Measurements from ENCODE around the gene TRAF3IP3.
A peak's percentile ranks its signal among the peaks of the same experiment; 100 is the strongest.

The TRAF3IP3 gene

GRCh38 chr1:209769971-209770370 is 14.1 kb downstream of the TRAF3IP3 start:
- Histone ChIP-seq H3K9ac (ENCODE audit: low read length) (no peak overlapping the region), H3K79me1 (ENCODE audit: low read length) (peaks cover 19% of the 10 kb centered on the region), H2BK5ac (ENCODE audit: low read depth, low read length, poor library complexity) (peak overlapping the region; percentile 97), H3K18ac (ENCODE audit: low read length) (peak overlapping the region; percentile 91), H3K79me2 (ENCODE audit: control insufficient read depth, insufficient read depth, low read length, poor library complexity) (peaks cover 2% of the 10 kb centered on the region), H2BK120ac (ENCODE audit: insufficient read depth, low read length, poor library complexity) (peak overlapping the region; percentile 85), H2AFZ (ENCODE audit: insufficient read depth, low read length, poor library complexity) (no peak overlapping the region), H3K4me2 (ENCODE audit: low read length) (peak overlapping the region; percentile 33), H3K14ac (ENCODE audit: low read length) (peak overlapping the region; percentile 76), H3K9me3 (ENCODE audit: insufficient read depth, low read depth, low read length) (peaks cover 14% of the 10 kb centered on the region), H3K4me1 (ENCODE audit: control insufficient read depth in 1 of 2, insufficient read depth in 2 of 2, low read length in 2 of 2) (peaks cover 20 to 23% of the 10 kb centered on the region in 2 experiments), H3K23ac (ENCODE audit: low read length) (no peak overlapping the region), H4K91ac (ENCODE audit: low read depth, low read length) (peak overlapping the region; percentile 97), H3K4me3 (ENCODE audit: low read depth, low read length) (peak overlapping the region; percentile 55), H2BK12ac (ENCODE audit: low read length) (peak overlapping the region; percentile 77), H3K36me3 (ENCODE audit: control insufficient read depth in 1 of 2, insufficient read depth in 2 of 2, low read length in 2 of 2) (peaks cover 0 to 2% of the 10 kb centered on the region in 2 experiments), H4K8ac (ENCODE audit: low read depth, low read length) (peak overlapping the region; percentile 87), H3K4ac (ENCODE audit: low read depth, low read length) (peak overlapping the region; percentile 60), H3K27ac (ENCODE audit: low read depth, low read length) (peak overlapping the region; percentile 97), H2AK5ac (ENCODE audit: low read length) (peak overlapping the region; percentile 24), H3K27me3 (ENCODE audit: insufficient read depth, low read length) (no peaks in the 10 kb centered on the region), H4K12ac (ENCODE audit: low read depth, low read length) (peak overlapping the region; percentile 46)
- no peak for DNase-seq
- WGBS (ENCODE audit: extremely low coverage, insufficient coverage, insufficient read length), result no CpG with 5 or more reads among the region's 7 CpGs

DNA sequence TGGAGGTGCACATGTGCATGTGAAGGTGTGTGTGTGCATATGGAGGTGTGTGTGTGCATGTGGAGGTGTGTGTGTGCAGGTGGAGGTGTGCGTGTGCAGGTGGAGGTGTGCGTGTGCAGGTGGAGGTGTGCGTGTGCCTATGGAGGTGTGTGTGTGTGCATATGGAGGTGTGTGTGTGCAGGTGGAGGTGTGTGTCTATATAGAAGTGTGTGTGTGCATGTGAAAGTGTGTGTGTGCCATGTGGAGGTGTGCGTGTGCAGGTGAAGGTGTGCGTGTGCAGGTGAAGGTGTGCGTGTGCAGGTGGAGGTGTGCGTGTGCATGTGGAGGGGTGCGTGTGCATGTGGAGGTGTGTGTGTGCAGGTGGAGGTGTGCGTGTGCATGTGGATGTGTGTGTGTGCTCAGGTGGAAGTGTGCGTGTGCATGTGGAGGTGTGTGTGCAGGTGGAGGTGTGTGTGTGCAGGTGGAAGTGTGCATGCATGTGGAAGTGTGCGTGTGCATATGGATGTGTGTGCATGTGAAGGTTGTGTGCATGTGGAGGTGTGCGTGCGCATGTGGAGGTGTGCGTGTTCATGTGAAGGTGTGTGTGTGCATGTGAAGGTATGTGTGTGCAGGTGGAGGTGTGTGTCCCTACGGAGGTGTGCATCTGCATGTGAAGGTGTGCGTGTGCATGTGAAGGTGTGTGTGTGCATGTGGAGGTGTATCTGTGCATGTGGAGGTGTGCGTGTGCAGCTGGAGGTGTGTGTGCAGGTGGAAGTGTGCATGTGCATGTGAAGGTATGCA is 15.0 kb downstream of the TRAF3IP3 start:
- no peak overlapping the region for H4K8ac ChIP-seq (ENCODE audit: low read depth, low read length)
- H3K23ac ChIP-seq (ENCODE audit: low read length), result peak overlapping the region; percentile 86
- no peak overlapping the region for H2BK12ac ChIP-seq (ENCODE audit: low read length)
- H3K36me3 ChIP-seq (ENCODE audit: control insufficient read depth in 1 of 2, insufficient read depth in 2 of 2, low read length in 2 of 2), result peaks cover 0 to 2% of the 10 kb centered on the region in 2 experiments
- H4K12ac ChIP-seq (ENCODE audit: low read depth, low read length), result no peak overlapping the region
- peak overlapping the region; percentile 8 for H3K9ac ChIP-seq (ENCODE audit: low read length)
- H3K79me1 ChIP-seq (ENCODE audit: low read length), result peaks cover 19% of the 10 kb centered on the region
- no peak overlapping the region for H2BK5ac ChIP-seq (ENCODE audit: low read depth, low read length, poor library complexity)
- H3K27me3 ChIP-seq (ENCODE audit: insufficient read depth, low read length), result no peaks in the 10 kb centered on the region
- no peak overlapping the region for H3K18ac ChIP-seq (ENCODE audit: low read length)
- no peak overlapping the region for H3K4me2 ChIP-seq (ENCODE audit: low read length)
- H3K27ac ChIP-seq (ENCODE audit: low read depth, low read length), result no peak overlapping the region
- H3K9me3 ChIP-seq (ENCODE audit: insufficient read depth, low read depth, low read length), result peaks cover 14% of the 10 kb centered on the region
- peaks cover 20 to 23% of the 10 kb centered on the region in 2 experiments for H3K4me1 ChIP-seq (ENCODE audit: control insufficient read depth in 1 of 2, insufficient read depth in 2 of 2, low read length in 2 of 2)
- H2AK5ac ChIP-seq (ENCODE audit: low read length), result no peak overlapping the region
- no peak overlapping the region for H2AFZ ChIP-seq (ENCODE audit: insufficient read depth, low read length, poor library complexity)
- H3K4me3 ChIP-seq (ENCODE audit: low read depth, low read length), result peak overlapping the region; percentile 58
- WGBS (ENCODE audit: extremely low coverage, insufficient coverage, insufficient read length), result no CpG with 5 or more reads among the region's 17 CpGs
- H3K14ac ChIP-seq (ENCODE audit: low read length), result no peak overlapping the region
- DNase-seq, result no peak
- no peak overlapping the region for H3K4ac ChIP-seq (ENCODE audit: low read depth, low read length)
- no peak overlapping the region for H4K91ac ChIP-seq (ENCODE audit: low read depth, low read length)
- H2BK120ac ChIP-seq (ENCODE audit: insufficient read depth, low read length, poor library complexity), result no peak overlapping the region
- H3K79me2 ChIP-seq (ENCODE audit: control insufficient read depth, insufficient read depth, low read length, poor library complexity), result peaks cover 2% of the 10 kb centered on the region

GRCh38 chr1:209772126-209772525 is 16.3 kb downstream of the TRAF3IP3 start:
- Histone ChIP-seq H2AK5ac (ENCODE audit: low read length) (no peak overlapping the region), H3K27me3 (ENCODE audit: insufficient read depth, low read length) (no peaks in the 10 kb centered on the region)

DNA sequence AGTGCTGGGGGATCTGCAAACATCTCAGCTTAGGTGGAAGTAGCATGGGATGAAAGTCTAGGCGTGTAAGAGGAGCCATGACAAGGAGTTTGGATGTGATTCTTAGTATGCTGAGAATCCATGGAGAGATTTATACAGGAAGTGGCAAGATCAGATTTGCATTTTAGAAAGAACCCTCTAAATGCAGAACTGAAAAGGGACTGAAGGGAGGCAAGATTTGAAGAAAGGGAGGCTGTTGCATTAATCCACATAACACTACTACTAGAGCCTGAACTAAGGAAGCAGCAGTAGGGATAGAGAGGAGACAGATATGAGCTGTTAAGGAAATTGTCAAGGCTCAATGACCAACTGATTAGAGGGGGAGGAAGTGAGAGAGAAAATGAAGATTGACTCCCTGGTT is 18.7 kb downstream of the TRAF3IP3 start:
- H4K8ac ChIP-seq (ENCODE audit: low read depth, low read length), result no peak overlapping the region
- no peak overlapping the region for H3K4me3 ChIP-seq (ENCODE audit: low read depth, low read length)
- no peak overlapping the region for H3K9ac ChIP-seq (ENCODE audit: low read length)
- no peak overlapping the region for H3K23ac ChIP-seq (ENCODE audit: low read length)
- peaks cover 14% of the 10 kb centered on the region for H3K9me3 ChIP-seq (ENCODE audit: insufficient read depth, low read depth, low read length)
- no peak overlapping the region for H2BK120ac ChIP-seq (ENCODE audit: insufficient read depth, low read length, poor library complexity)
- no peak overlapping the region for H3K4me2 ChIP-seq (ENCODE audit: low read length)
- H3K79me1 ChIP-seq (ENCODE audit: low read length), result peaks cover 7% of the 10 kb centered on the region
- H3K27ac ChIP-seq (ENCODE audit: low read depth, low read length), result no peak overlapping the region
- H2AFZ ChIP-seq (ENCODE audit: insufficient read depth, low read length, poor library complexity), result no peak overlapping the region
- H2BK5ac ChIP-seq (ENCODE audit: low read depth, low read length, poor library complexity), result no peak overlapping the region
- peaks cover 8 to 10% of the 10 kb centered on the region in 2 experiments for H3K4me1 ChIP-seq (ENCODE audit: control insufficient read depth in 1 of 2, insufficient read depth in 2 of 2, low read length in 2 of 2)
- H3K27me3 ChIP-seq (ENCODE audit: insufficient read depth, low read length), result no peaks in the 10 kb centered on the region
- H2BK12ac ChIP-seq (ENCODE audit: low read length), result no peak overlapping the region
- H3K18ac ChIP-seq (ENCODE audit: low read length), result no peak overlapping the region
- no peak overlapping the region for H2AK5ac ChIP-seq (ENCODE audit: low read length)
- no peak overlapping the region for H4K91ac ChIP-seq (ENCODE audit: low read depth, low read length)
- H3K4ac ChIP-seq (ENCODE audit: low read depth, low read length), result no peak overlapping the region
- no peak overlapping the region for H3K14ac ChIP-seq (ENCODE audit: low read length)
- H3K79me2 ChIP-seq (ENCODE audit: control insufficient read depth, insufficient read depth, low read length, poor library complexity), result peaks cover 2% of the 10 kb centered on the region
- no peak overlapping the region for H4K12ac ChIP-seq (ENCODE audit: low read depth, low read length)
- peaks cover 0 to 2% of the 10 kb centered on the region in 2 experiments for H3K36me3 ChIP-seq (ENCODE audit: control insufficient read depth in 1 of 2, insufficient read depth in 2 of 2, low read length in 2 of 2)
- WGBS (ENCODE audit: extremely low coverage, insufficient coverage, insufficient read length), result no CpG with 5 or more reads among the region's 1 CpG
- no peak for DNase-seq

More at GRCh38 chr1:209772126-209772525, 16.3 kb downstream of the TRAF3IP3 start:
- no peak overlapping the region for H2BK5ac ChIP-seq (ENCODE audit: low read depth, low read length, poor library complexity)
- no peak overlapping the region for H3K4me2 ChIP-seq (ENCODE audit: low read length)
- WGBS (ENCODE audit: extremely low coverage, insufficient coverage, insufficient read length), result no CpG with 5 or more reads among the region's 6 CpGs
- H2AFZ ChIP-seq (ENCODE audit: insufficient read depth, low read length, poor library complexity), result no peak overlapping the region
- peaks cover 20 to 23% of the 10 kb centered on the region in 2 experiments for H3K4me1 ChIP-seq (ENCODE audit: control insufficient read depth in 1 of 2, insufficient read depth in 2 of 2, low read length in 2 of 2)
- H4K8ac ChIP-seq (ENCODE audit: low read depth, low read length), result no peak overlapping the region
- no peak for DNase-seq
- H3K23ac ChIP-seq (ENCODE audit: low read length), result no peak overlapping the region
- no peak overlapping the region for H4K91ac ChIP-seq (ENCODE audit: low read depth, low read length)
- no peak overlapping the region for H4K12ac ChIP-seq (ENCODE audit: low read depth, low read length)
- H3K4ac ChIP-seq (ENCODE audit: low read depth, low read length), result no peak overlapping the region
- H3K79me2 ChIP-seq (ENCODE audit: control insufficient read depth, insufficient read depth, low read length, poor library complexity), result peaks cover 2% of the 10 kb centered on the region
- no peak overlapping the region for H2BK12ac ChIP-seq (ENCODE audit: low read length)
- H3K27ac ChIP-seq (ENCODE audit: low read depth, low read length), result no peak overlapping the region
- peaks cover 19% of the 10 kb centered on the region for H3K79me1 ChIP-seq (ENCODE audit: low read length)
- peaks cover 0 to 2% of the 10 kb centered on the region in 2 experiments for H3K36me3 ChIP-seq (ENCODE audit: control insufficient read depth in 1 of 2, insufficient read depth in 2 of 2, low read length in 2 of 2)
- H3K9ac ChIP-seq (ENCODE audit: low read length), result no peak overlapping the region
- H3K4me3 ChIP-seq (ENCODE audit: low read depth, low read length), result no peak overlapping the region
- no peak overlapping the region for H2BK120ac ChIP-seq (ENCODE audit: insufficient read depth, low read length, poor library complexity)
- H3K9me3 ChIP-seq (ENCODE audit: insufficient read depth, low read depth, low read length), result peaks cover 14% of the 10 kb centered on the region
- no peak overlapping the region for H3K14ac ChIP-seq (ENCODE audit: low read length)
- no peak overlapping the region for H3K18ac ChIP-seq (ENCODE audit: low read length)
